CD4-positive, CD25-positive, alpha-beta regulatory T cell (primary cell): ENCODE results near the gene DPEP3. TPM values are rescaled to one million over a fixed set of nuclear protein-coding genes. Genes with fewer than 3 reads are reported as not detected.

Experiments
- ATAC-seq, 2 donors: fragments of 150-1000 bp; cut with Tn5 transposase; one replicate each; pipeline ENCODE4 v1.10.0; 2021; ENCODE audit warnings: low read depth in 2 of 2, moderate number of reproducible peaks in 2 of 2, moderate library complexity in 1 of 2
- DNase-seq, 3 donors: peaks; one replicate each; pipeline versions ENCODE4 v3.0.0 to v3.0.0-alpha.2; 2012 to 2022; ENCODE audit warnings: mixed read lengths in 1 of 3
- H3K27ac ChIP-seq: one replicate; pipeline ENCODE4 v1.7.0; 2013; ENCODE audit warnings: mild to moderate bottlenecking, low read length; ENCODE audit not compliant: insufficient read depth, poor library complexity, severe bottlenecking
- H3K27me3 ChIP-seq: one replicate; pipeline ENCODE4 v1.7.0; 2013; ENCODE audit warnings: low read length; ENCODE audit not compliant: control insufficient read depth, insufficient read depth
- H3K36me3 ChIP-seq: one replicate; pipeline ENCODE4 v1.7.0; 2013; ENCODE audit warnings: mild to moderate bottlenecking, low read length, moderate library complexity; ENCODE audit not compliant: control insufficient read depth, insufficient read depth
- H3K4me1 ChIP-seq: 2 replicates; pipeline ENCODE4 v1.7.0; 2013; ENCODE audit warnings: mild to moderate bottlenecking, low read length; ENCODE audit not compliant: insufficient read depth, control insufficient read depth, poor library complexity, severe bottlenecking
- H3K4me3 ChIP-seq: one replicate; pipeline ENCODE4 v1.7.0; 2013; ENCODE audit warnings: low read depth, mild to moderate bottlenecking, low read length, moderate library complexity
- H3K9me3 ChIP-seq, 2 experiments: 1 replicate in 1 of 2; 2 replicates in 1 of 2; pipeline ENCODE4 v1.7.0; 2013; ENCODE audit warnings: low read length in 2 of 2, mild to moderate bottlenecking in 1 of 2, moderate library complexity in 1 of 2; ENCODE audit not compliant: control insufficient read depth in 2 of 2
- H3K27ac Mint-ChIP-seq, 3 donors: one replicate each; pipeline ENCODE4 v1.8.0; 2020 to 2022; ENCODE audit warnings: mild to moderate bottlenecking in 3 of 3, mixed read lengths in 3 of 3, moderate library complexity in 2 of 3
- H3K27me3 Mint-ChIP-seq: one replicate; pipeline ENCODE4 v1.8.0; 2022; ENCODE audit warnings: mild to moderate bottlenecking, mixed read lengths
- H3K36me3 Mint-ChIP-seq: one replicate; pipeline ENCODE4 v1.8.0; 2020; ENCODE audit warnings: mixed read lengths
- H3K4me1 Mint-ChIP-seq, 4 donors: one replicate each; pipeline ENCODE4 v1.8.0; 2020 to 2022; ENCODE audit warnings: mixed read lengths in 4 of 4, mild to moderate bottlenecking in 1 of 4
- H3K4me3 Mint-ChIP-seq, 4 donors: one replicate each; pipeline ENCODE4 v1.8.0; 2020 to 2022; ENCODE audit warnings: mild to moderate bottlenecking in 4 of 4, mixed read lengths in 4 of 4, moderate library complexity in 3 of 4
- H3K9me3 Mint-ChIP-seq, 7 donors: one replicate each; pipeline ENCODE4 v1.8.0; 2020 to 2022; ENCODE audit warnings: mixed read lengths in 7 of 7, mild to moderate bottlenecking in 3 of 7, moderate library complexity in 2 of 7
- polyA plus RNA-seq, 4 donors: library from polyadenylated mRNA; unstranded; fragments of 300-500 nt; fragmentation: Illumina TruSeq; gene quantifications; one replicate each; pipeline ENCODE4 v1.2.3, GENCODE V29; 2021
- total RNA-seq: library from RNA; stranded (reverse); gene quantifications from one replicate; pipeline ENCODE4 v1.2.3, GENCODE V29; 2022

DPEP3 gene
- total and polyA plus RNA-seq, 5 donors from 2014 or later: 0.19 to 0.44 TPM; not detected in 3

DNA sequence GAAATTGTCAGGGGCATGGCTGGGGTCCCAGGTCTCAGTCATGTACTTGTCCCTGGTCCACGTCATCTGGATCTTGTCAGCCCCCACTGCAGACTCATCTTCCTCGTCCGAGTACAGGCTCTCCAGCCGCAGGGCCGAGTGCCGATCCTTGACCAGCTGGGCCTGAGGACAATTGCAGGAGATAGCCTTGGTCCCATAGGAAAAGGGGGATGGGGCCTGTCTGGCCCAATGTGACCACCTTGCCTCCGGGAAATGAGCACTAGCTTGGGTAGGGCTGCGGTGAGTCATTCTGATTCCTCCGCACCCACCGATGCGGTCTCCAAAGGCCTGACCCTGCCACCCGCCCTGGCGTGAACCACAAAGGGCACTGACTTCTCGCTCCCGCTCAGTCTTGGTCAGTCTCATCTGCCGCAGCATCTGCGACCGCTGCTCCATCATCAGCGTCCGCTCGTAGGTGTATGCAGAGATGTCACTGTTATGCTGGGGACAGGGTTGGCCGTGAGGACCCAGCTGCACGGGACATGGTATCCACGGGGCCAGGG lies 34.8 kb downstream of the DPEP3 start:
- Mint-ChIP-seq H3K4me1 (peaks cover 0 to 15% (median 4%) of the 10 kb centered on the region in 4 donors), H3K4me3 (no peak overlapping the region), H3K27ac (no peak overlapping the region), H3K9me3 (no peaks in the 10 kb centered on the region), H3K27me3 (no peaks in the 10 kb centered on the region), H3K36me3 (peaks cover 3% of the 10 kb centered on the region)
- Histone ChIP-seq H3K4me3 (no peak overlapping the region), H3K4me1 (peaks cover 5% of the 10 kb centered on the region), H3K27me3 (no peaks in the 10 kb centered on the region), H3K36me3 (peaks cover 6% of the 10 kb centered on the region), H3K9me3 (no peaks in the 10 kb centered on the region), H3K27ac (no peak overlapping the region)
- ATAC-seq (no peak), DNase-seq (no peak)

DNA sequence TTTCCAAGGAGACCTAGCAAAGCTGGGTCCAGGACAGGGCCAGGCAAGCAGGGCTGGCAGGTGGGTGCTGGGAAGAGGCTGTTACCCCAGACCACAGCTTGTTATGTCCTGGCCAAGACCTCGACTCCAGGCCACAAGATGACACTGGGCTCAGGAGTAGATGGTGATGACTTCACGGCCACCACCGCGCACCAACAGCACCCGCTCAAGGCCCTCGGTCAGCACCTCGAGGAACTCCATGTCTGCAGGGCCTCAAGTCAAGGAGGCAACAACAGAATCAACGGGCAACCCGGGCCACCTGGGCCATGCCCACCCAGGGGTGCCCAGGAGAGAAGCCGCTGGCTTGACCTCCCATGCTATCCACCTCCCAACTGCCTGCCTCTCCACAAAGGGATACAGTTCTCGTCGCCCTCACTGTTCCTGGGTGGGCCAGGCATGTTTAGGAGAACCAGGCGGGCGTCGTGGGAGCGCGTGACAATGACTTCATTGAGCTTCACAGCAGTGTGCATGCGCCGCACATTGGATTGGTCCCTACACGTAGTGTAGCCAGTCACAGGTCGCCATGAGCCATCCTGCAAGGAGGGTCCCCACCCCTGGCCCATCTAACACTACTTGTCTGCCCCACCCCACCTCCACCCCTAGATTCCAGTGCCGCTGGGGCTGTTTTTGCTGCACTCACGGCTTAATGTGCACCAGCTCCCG lies 35.5 kb downstream of the DPEP3 start:
- peaks cover 3% of the 10 kb centered on the region for H3K36me3 Mint-ChIP-seq
- Histone ChIP-seq H3K27ac (no peak overlapping the region), H3K27me3 (no peaks in the 10 kb centered on the region), H3K4me1 (peaks cover 10% of the 10 kb centered on the region), H3K4me3 (no peak overlapping the region), H3K9me3 (no peaks in the 10 kb centered on the region), H3K36me3 (peaks cover 6% of the 10 kb centered on the region)
- DNase-seq: no peak
- H3K27ac Mint-ChIP-seq: no peak overlapping the region
- ATAC-seq: no peak
- no peaks in the 10 kb centered on the region for H3K9me3 Mint-ChIP-seq
- no peaks in the 10 kb centered on the region for H3K27me3 Mint-ChIP-seq
- H3K4me1 Mint-ChIP-seq: peaks cover 0 to 21% (median 9%) of the 10 kb centered on the region in 4 donors
- no peak overlapping the region for H3K4me3 Mint-ChIP-seq

DNA sequence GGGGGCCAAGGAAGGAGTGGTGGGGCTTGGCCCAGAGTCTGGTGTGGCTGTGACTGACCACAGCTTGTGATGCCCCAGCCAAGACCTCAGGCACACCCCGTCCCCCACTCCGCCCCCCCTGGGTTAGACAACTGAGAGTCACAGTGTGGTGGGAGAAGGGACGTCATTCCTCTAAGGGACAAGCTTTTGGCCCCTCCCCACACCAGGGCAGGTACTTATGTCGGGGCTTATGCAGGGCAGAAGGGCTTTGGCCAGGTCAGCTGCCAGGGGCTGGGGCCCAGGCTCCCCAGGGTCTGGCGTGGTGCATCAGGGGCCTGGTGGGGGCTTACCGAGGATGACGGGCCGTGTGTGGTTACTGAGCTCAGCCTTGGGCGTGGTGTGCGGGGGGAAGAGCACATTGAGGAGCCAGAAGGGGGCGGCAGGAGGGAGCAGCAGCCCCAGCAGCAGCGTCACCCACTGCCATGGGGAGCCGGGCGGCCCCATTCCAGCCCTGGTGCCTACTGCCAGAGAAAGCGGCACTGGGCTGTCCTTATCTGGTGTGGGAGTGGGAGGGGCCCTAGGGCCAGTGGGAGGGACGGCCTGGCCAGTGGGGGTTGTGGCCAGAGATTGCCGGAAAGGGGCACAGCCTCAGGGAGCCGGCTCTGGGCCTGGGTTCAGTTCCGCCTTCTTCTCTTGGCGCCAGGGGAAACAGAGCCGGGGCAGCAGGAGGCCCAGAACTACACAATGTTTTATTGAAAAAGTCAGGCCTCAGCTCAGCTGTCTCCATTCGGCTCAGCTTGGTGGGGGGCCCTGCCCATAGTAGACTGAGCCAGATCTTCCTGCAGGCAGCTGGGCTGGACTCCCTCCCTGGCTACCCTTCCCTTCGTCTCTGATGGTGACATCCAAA lies 36.4 kb downstream of the DPEP3 start, which contains the start of gene LCAT:
Gene LCAT (minus strand): TSS at position 502 of the 886 bp plus-strand sequence. CDS start 19 bp downstream, at position 483.
- no peak within 1 kb of the TSS for H3K27ac Mint-ChIP-seq

DNA sequence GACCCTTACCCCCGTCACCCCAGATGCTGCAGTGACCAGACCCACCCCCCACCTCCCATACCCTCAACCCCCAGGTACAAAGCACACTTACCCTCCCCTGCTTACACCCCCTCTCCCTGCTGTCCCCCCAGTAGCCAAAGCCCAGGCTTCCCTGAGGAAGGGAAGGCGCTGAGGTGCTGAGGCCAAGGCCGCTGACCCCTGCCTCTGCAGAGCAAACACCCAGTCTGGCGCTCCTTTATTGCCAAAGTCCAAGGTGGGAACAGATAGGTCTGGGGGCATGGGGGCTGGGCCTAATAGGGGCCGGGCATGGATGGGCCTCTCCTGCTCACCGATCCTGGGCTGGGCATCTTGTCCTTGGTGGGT lies 37.1 kb downstream of the DPEP3 start:
- Mint-ChIP-seq H3K27me3 (no peaks in the 10 kb centered on the region), H3K9me3 (no peaks in the 10 kb centered on the region), H3K36me3 (peaks cover 3% of the 10 kb centered on the region), H3K27ac (no peak overlapping the region), H3K4me3 (no peak overlapping the region), H3K4me1 (peaks cover 0 to 31% (median 10%) of the 10 kb centered on the region in 4 donors)
- H3K36me3 ChIP-seq: peaks cover 6% of the 10 kb centered on the region
- no peak for ATAC-seq
- no peak for DNase-seq
- H3K4me1 ChIP-seq: peaks cover 14% of the 10 kb centered on the region
- no peak overlapping the region for H3K27ac ChIP-seq
- H3K27me3 ChIP-seq: no peaks in the 10 kb centered on the region
- no peak overlapping the region for H3K4me3 ChIP-seq
- no peaks in the 10 kb centered on the region for H3K9me3 ChIP-seq

More for the DNA sequence above, 36.4 kb downstream of the DPEP3 start, which contains the start of gene LCAT:
- DNase-seq (no peak), ATAC-seq (no peak)
- Histone ChIP-seq H3K27ac (no peak within 1 kb of the TSS), H3K9me3 (no peaks in the 10 kb centered on the region), H3K27me3 (no peaks in the 10 kb centered on the region), H3K4me3 (no peak within 1 kb of the TSS), H3K4me1 (peaks cover 14% of the 10 kb centered on the region), H3K36me3 (peaks cover 6% of the 10 kb centered on the region)
- H3K27me3 Mint-ChIP-seq: no peaks in the 10 kb centered on the region
- peaks cover 3% of the 10 kb centered on the region for H3K36me3 Mint-ChIP-seq
- no peak within 1 kb of the TSS for H3K4me3 Mint-ChIP-seq
- H3K9me3 Mint-ChIP-seq: no peaks in the 10 kb centered on the region
- H3K4me1 Mint-ChIP-seq: peaks cover 0 to 30% (median 10%) of the 10 kb centered on the region in 4 donors

DNA sequence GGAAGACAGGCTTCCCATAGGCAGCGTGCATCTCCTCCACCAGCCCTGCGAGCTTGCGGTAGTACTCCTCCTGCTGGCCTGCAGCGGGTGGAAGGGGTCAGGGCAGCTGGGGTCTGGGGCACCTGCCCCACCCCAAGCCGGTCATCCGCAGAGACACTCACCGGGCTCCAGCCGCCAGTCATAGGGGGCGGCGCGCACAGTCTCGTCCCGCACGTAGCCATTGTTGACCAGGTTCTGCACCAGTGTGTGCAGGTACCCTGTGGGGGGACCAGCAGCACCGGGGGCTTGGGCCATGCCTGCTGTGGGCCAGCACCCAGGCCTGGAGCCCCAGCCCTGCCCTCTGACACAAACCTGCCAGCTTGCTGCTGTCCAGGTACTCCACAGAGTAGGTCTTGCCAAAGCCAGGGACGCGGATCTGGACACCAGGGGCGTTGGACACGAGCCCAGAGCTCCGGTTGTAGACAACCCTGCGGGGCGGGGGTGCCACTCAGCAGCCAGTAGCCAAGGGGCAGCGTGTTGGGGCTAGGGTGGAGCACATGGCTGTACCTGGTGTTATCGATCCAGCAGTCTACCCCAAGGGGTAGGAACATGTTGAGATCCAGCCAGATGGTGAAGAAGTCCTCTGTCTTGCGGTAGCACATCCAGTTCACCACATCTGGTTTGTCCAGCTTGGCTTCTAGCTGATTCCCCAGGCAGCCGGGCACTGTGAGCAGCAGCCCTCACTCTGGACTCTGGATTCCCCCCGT lies 37.6 kb downstream of the DPEP3 start:
- ATAC-seq: no peak
- peaks cover 0 to 31% (median 10%) of the 10 kb centered on the region in 4 donors for H3K4me1 Mint-ChIP-seq
- no peaks in the 10 kb centered on the region for H3K9me3 Mint-ChIP-seq
- peaks cover 6% of the 10 kb centered on the region for H3K36me3 ChIP-seq
- no peak overlapping the region for H3K27ac Mint-ChIP-seq
- no peak overlapping the region for H3K4me3 Mint-ChIP-seq
- no peak overlapping the region for H3K27ac ChIP-seq
- H3K9me3 ChIP-seq: no peaks in the 10 kb centered on the region
- peaks cover 3% of the 10 kb centered on the region for H3K36me3 Mint-ChIP-seq
- no peaks in the 10 kb centered on the region for H3K27me3 Mint-ChIP-seq
- H3K27me3 ChIP-seq: no peaks in the 10 kb centered on the region
- no peak overlapping the region for H3K4me3 ChIP-seq
- peaks cover 17% of the 10 kb centered on the region for H3K4me1 ChIP-seq
- no peak for DNase-seq

DNA sequence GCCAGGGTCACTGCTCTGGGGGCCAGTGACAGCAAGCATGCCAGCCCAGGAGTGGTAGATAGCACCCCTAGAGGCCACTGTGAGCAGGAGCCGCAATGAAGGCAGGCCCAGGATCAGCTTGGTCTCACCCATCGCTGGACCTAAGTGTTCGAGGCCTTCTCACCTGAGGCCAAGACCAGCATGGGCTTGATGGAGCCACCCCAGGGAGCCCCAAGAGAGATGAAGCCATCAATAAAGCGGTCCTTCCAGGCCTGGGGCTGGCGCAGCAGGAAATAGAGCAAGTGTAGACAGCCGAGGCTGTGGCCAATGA lies 38.1 kb downstream of the DPEP3 start:
- H3K36me3 Mint-ChIP-seq: peaks cover 3% of the 10 kb centered on the region
- no peak overlapping the region for H3K27ac ChIP-seq
- H3K27me3 Mint-ChIP-seq: no peaks in the 10 kb centered on the region
- H3K9me3 ChIP-seq: no peaks in the 10 kb centered on the region
- H3K4me3 Mint-ChIP-seq: peak overlapping the region in 1 of 4 donors; percentile 38
- peak in 2 of 3 donors; percentile 26 to 50 for DNase-seq
- H3K27ac Mint-ChIP-seq: peak overlapping the region in 1 of 3 donors; percentile 90
- H3K9me3 Mint-ChIP-seq: no peaks in the 10 kb centered on the region
- peak; percentile 36 to 43 for ATAC-seq
- peaks cover 6% of the 10 kb centered on the region for H3K36me3 ChIP-seq
- H3K4me1 ChIP-seq: peaks cover 22% of the 10 kb centered on the region
- H3K4me3 ChIP-seq: no peak overlapping the region
- peaks cover 0 to 35% (median 12%) of the 10 kb centered on the region in 4 donors for H3K4me1 Mint-ChIP-seq
- H3K27me3 ChIP-seq: no peaks in the 10 kb centered on the region

DNA sequence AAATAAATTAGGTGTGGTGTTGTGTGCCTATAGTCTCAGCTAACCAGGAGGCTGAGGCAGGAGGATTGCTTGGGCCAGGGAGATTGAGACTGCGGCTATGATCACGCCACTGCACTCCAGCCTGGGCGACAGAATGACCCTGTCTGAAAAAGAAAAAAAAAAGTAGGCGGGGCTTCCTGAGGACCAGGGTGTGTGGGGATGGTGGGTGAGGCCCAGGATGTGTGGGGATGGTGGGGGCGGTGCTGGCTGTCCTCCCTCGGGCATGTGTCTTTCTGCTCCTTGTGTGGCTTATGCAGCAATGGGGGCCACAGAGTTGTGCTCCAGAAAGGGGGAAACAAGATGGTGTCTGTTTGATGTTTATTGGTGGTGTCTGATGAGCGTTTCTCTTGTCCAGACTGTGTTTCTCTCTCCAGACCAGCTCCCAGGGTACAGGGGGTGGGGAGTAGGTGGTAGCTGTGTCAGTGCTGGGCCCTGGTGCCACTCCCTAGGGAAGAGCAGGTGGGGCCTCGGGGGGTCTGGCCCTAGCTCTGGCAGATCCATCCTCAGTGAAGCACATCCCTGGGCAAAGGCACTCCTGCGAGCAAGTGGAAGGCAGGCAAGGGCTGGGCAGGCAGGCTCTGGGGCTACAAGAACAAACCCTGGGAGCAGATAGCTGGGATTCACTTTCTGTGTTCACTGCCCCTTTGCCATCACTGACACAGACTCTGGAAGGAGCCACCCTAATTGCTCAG lies 38.7 kb downstream of the DPEP3 start:
- no peak overlapping the region for H3K27ac ChIP-seq
- H3K4me3 Mint-ChIP-seq: peak overlapping the region in 1 of 4 donors; percentile 38

More for the DNA sequence above, 38.7 kb downstream of the DPEP3 start:
- DNase-seq (no peak), ATAC-seq (no peak)
- H3K27ac Mint-ChIP-seq: peak overlapping the region in 2 of 3 donors; percentile 9 to 90
- H3K4me1 ChIP-seq: peaks cover 27% of the 10 kb centered on the region
- H3K36me3 Mint-ChIP-seq: peaks cover 3% of the 10 kb centered on the region
- H3K36me3 ChIP-seq: peaks cover 6% of the 10 kb centered on the region
- no peaks in the 10 kb centered on the region for H3K9me3 Mint-ChIP-seq
- no peaks in the 10 kb centered on the region for H3K27me3 Mint-ChIP-seq
- no peaks in the 10 kb centered on the region for H3K9me3 ChIP-seq
- H3K27me3 ChIP-seq: no peaks in the 10 kb centered on the region
- peaks cover 0 to 40% (median 16%) of the 10 kb centered on the region in 4 donors for H3K4me1 Mint-ChIP-seq
- no peak overlapping the region for H3K4me3 ChIP-seq
